CD4-positive, alpha-beta T cell treated with Interleukin-6 for 4 hours (primary cell): Measurements from ENCODE around the gene LMO4.

Experiments
- DNase-seq: peaks from one replicate; pipeline ENCODE4 v3.0.0-alpha.2; 2020; ENCODE audit warnings: mixed read lengths

The LMO4 gene

GRCh38 chr1:87362063-87362833 is 33.6 kb downstream of the LMO4 start:
- no peak for DNase-seq

DNA sequence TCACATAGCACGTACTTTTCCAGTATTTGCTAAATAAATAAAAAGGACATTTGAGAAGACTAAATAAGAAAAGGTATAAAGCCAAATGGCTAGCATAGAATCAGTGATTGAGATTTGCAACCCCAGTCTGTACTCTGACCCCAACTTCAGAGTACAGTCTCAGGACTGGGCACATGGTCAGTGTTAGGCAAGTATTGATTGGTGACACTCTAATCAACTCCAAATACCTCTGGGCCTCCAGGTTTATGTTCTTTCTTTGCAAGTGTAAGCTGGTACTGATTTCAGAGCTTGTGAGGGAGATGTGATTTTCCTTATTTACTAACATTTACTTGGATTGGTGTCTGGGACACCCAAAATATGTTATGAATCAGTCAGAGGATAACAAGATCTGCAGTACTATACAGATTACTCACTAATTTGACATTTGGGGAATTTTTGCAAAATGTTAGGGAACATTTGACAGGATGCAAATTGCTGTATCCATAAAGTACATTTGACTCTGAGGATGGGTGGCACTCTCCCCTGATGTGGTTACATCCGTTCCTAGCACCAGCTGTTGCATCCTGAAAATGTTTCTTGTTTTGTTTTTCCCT is 34.2 kb downstream of the LMO4 start:
- no peak for DNase-seq

- DNase-seq, result no peak
Measured at GRCh38 chr1:87367549-87367948, 38.9 kb downstream of the LMO4 start.

DNA sequence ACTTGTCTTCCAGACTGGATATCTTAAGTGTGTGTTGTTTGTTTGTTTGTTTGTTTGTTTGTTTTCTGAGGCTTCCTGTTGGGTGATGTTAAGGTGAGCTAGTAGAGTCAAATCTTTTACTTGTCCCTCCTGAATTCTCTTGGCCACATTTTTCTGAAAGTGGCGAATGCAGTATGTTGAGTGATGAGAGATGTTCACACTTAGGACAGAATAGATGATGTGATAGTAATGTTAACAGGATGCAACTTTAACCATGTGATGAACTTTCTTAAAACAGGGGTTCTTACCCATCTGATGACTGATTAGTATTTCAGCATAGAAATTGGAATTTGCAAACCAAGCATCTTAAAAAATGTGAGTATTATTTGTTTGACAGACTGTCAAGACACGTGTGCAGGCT is 40.2 kb downstream of the LMO4 start:
- DNase-seq, result no peak

- DNase-seq, result no peak
Measured at GRCh38 chr1:87369736-87370478, 41.2 kb downstream of the LMO4 start.

- DNase-seq, result no peak
Measured at GRCh38 chr1:87370544-87370943, 41.9 kb downstream of the LMO4 start.

DNA sequence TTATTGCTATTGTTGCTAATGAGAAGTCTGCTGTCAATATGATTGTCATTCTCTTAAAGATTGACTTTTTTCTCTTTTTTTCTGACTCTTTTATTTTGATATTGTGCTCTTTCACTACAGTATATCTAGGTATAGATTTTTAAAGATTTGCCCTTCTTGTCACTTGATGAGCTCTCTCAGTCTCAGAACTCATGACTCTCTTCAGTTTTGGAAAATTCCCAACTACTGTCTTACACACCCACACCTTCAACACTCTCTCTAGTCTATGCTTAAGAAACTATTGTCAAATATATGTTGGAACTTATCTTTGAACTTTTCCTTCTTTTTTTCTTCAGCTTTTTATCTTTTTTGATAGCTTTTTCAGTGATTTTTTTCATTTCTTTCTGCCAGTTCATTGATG is 50.6 kb downstream of the LMO4 start:
- DNase-seq, result no peak

GRCh38 chr1:87386217-87386790 is 57.6 kb downstream of the LMO4 start:
- DNase-seq, result no peak

DNA sequence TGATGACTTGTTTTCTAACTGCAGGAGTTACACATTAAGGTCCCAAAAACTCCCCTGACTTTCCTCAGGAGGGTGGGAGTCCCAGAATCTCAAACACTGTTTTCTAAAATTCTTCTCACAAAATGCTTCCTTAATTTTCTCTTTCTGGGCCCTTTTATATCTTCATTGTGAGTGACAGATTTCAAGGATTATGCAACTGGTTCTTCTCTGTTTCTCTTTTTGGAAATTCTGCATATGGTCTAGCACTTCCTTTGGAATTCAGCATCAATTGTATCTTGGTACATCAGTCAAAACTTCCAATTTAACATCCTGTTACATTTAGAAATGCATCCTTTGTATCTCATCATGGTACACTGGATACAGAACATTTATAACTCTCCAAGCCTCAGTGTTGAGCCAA is 59.7 kb downstream of the LMO4 start:
- no peak for DNase-seq

DNA sequence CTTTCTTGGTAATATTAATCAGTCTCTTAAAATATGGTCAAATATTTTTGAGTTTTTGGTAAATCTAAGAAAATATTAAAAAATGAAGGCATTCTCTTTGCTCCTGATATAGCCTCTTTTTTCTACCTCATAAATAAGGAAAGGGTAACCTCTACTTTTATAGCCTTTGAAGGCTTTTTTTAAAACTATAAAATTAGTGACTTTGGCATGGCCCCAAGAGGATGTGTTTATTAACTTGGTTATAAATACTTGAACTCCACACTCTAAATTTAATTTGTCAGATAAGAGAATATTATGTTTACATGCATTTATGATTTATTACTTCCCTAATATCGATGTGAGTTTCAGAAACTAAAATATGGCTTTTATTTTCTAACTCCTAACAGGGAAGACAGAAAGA is 60.3 kb downstream of the LMO4 start:
- DNase-seq, result no peak

- DNase-seq, result no peak
Measured at GRCh38 chr1:87389546-87389945, 60.9 kb downstream of the LMO4 start.

- DNase-seq, result no peak
Measured at GRCh38 chr1:87392248-87393192, 63.8 kb downstream of the LMO4 start.

- DNase-seq, result no peak
Measured at GRCh38 chr1:87393445-87394085, 64.9 kb downstream of the LMO4 start.

- no peak for DNase-seq
Measured at GRCh38 chr1:87394513-87394912, 65.8 kb downstream of the LMO4 start.

DNA sequence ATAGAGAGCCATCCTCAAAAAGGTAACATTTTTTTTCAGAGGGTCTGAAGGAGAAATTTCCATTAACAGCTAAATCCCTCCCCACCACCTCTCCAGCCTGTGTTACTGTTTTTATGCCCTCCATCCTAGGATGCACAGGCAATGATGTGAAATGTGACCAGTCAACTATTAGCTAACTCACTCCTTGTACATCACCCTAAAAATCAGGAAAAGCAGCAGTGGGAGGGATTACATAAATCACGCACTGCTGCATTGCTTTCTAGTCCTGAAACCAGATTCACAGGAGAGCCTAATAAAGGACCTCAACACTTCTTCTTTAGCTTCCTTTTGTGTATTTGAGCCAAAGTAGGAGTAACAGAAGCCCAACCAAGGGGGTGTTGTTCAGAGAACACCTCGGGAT is 66.3 kb downstream of the LMO4 start:
- no peak for DNase-seq
